ENCODE data around the gene GPALPP1. TPM values are rescaled to one million over a fixed set of nuclear protein-coding genes. Genes with fewer than 3 reads are reported as not detected.

GPALPP1 gene
- total and polyA plus RNA-seq, 4 donors = 7.9 to 45.0 (median 13.0) TPM

GRCh38 chr13:45047394-45048310 is 58.3 kb downstream of the GPALPP1 start:
- Histone ChIP-seq H3K27ac (ENCODE audit: low read depth in 1 of 2, low read length in 1 of 2) (no peak overlapping the region), H3K4me3 (no peak overlapping the region), H3K27me3 (ENCODE audit: control insufficient read depth in 3 of 3, insufficient read depth in 3 of 3, low read length in 2 of 3) (no peaks in the 10 kb centered on the region), H3K9ac (ENCODE audit: insufficient read depth in 1 of 2, low read length in 2 of 2) (peak overlapping the region; percentile 41 to 51), H3K36me3 (ENCODE audit: control insufficient read depth in 4 of 4, insufficient read depth in 4 of 4, low read length in 4 of 4) (no peaks in the 10 kb centered on the region), H3K9me3 (ENCODE audit: control insufficient read depth in 4 of 4, insufficient read depth in 3 of 4, low read length in 3 of 4) (no peaks in the 10 kb centered on the region), H3K4me1 (ENCODE audit: control insufficient read depth in 5 of 5, insufficient read depth in 5 of 5, low read length in 5 of 5) (peaks cover 0 to 8% (median 1%) of the 10 kb centered on the region in 5 donors)
- ATAC-seq (ENCODE audit: insufficient read depth, low FRiP score) (peak; percentile 89), DNase-seq (peak; percentile 78 to 84 (median 80))
- TF ChIP-seq, protein P1, sequence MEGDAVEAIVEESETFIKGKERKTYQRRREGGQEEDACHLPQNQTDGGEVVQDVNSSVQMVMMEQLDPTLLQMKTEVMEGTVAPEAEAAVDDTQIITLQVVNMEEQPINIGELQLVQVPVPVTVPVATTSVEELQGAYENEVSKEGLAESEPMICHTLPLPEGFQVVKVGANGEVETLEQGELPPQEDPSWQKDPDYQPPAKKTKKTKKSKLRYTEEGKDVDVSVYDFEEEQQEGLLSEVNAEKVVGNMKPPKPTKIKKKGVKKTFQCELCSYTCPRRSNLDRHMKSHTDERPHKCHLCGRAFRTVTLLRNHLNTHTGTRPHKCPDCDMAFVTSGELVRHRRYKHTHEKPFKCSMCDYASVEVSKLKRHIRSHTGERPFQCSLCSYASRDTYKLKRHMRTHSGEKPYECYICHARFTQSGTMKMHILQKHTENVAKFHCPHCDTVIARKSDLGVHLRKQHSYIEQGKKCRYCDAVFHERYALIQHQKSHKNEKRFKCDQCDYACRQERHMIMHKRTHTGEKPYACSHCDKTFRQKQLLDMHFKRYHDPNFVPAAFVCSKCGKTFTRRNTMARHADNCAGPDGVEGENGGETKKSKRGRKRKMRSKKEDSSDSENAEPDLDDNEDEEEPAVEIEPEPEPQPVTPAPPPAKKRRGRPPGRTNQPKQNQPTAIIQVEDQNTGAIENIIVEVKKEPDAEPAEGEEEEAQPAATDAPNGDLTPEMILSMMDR (IDR thresholded peaks at IDR 0.05; ENCODE audit: control extremely low read depth, extremely low read depth) = peak; percentile 76
- 18 to 22% methylated on average over 10 of the region's 10 CpGs for WGBS, 2 donors

DNA sequence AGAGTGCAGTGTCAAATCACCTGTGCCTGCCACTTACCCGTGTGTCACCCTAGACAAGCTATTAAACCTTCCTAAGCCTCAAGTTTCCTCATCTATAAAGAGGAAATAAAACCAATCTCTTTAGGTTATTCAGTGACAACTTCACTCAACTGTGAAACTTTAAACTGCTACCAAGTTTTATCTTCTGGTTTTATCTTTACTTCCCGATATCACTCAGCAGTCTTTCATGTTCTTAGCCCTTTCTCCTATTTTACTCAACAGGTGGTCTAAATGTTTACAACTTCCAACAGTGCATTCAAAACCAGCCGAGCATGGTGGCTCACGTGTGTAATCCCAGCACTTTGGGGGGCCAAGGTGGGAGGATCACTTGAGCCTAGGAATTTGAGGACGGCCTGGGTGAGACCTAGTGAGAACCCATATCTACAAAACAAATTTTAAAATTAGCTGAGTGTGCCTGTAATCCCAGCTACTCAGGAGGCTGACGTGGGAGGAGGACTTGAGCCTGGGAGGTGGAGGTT is 59.6 kb downstream of the GPALPP1 start:
- TF ChIP-seq, protein P1 (IDR thresholded peaks at IDR 0.05; ENCODE audit: control extremely low read depth, extremely low read depth) = no peak
- WGBS, 2 donors = 67 to 80% methylated on average over 6 of the region's 6 CpGs
- H3K36me3 ChIP-seq (ENCODE audit: control insufficient read depth in 4 of 4, insufficient read depth in 4 of 4, low read length in 4 of 4) = no peaks in the 10 kb centered on the region
- H3K9me3 ChIP-seq (ENCODE audit: control insufficient read depth in 4 of 4, insufficient read depth in 3 of 4, low read length in 3 of 4) = no peaks in the 10 kb centered on the region
- H3K4me3 ChIP-seq = no peak overlapping the region
- no peak for DNase-seq
- ATAC-seq (ENCODE audit: insufficient read depth, low FRiP score) = no peak
- no peaks in the 10 kb centered on the region for H3K27me3 ChIP-seq (ENCODE audit: control insufficient read depth in 3 of 3, insufficient read depth in 3 of 3, low read length in 2 of 3)
- peaks cover 0 to 8% (median 1%) of the 10 kb centered on the region in 5 donors for H3K4me1 ChIP-seq (ENCODE audit: control insufficient read depth in 5 of 5, insufficient read depth in 5 of 5, low read length in 5 of 5)
- H3K9ac ChIP-seq (ENCODE audit: insufficient read depth in 1 of 2, low read length in 2 of 2) = no peak overlapping the region
- H3K27ac ChIP-seq (ENCODE audit: low read depth in 1 of 2, low read length in 1 of 2) = no peak overlapping the region

- Histone ChIP-seq H3K9ac (ENCODE audit: insufficient read depth in 1 of 2, low read length in 2 of 2) (no peak overlapping the region), H3K4me3 (no peak overlapping the region), H3K27me3 (ENCODE audit: control insufficient read depth in 3 of 3, insufficient read depth in 3 of 3, low read length in 2 of 3) (no peaks in the 10 kb centered on the region), H3K9me3 (ENCODE audit: control insufficient read depth in 4 of 4, insufficient read depth in 3 of 4, low read length in 3 of 4) (no peaks in the 10 kb centered on the region), H3K27ac (ENCODE audit: low read depth in 1 of 2, low read length in 1 of 2) (no peak overlapping the region), H3K36me3 (ENCODE audit: control insufficient read depth in 4 of 4, insufficient read depth in 4 of 4, low read length in 4 of 4) (no peaks in the 10 kb centered on the region), H3K4me1 (ENCODE audit: control insufficient read depth in 5 of 5, insufficient read depth in 5 of 5, low read length in 5 of 5) (peaks cover 0 to 8% (median 1%) of the 10 kb centered on the region in 5 donors)
- DNase-seq (no peak), ATAC-seq (ENCODE audit: insufficient read depth, low FRiP score) (no peak)
- WGBS, 2 donors = 94 to 97% methylated on average over 3 of the region's 3 CpGs
- TF ChIP-seq, protein P1 (IDR thresholded peaks at IDR 0.05; ENCODE audit: control extremely low read depth, extremely low read depth) = no peak
These were observed 60.1 kb downstream of the GPALPP1 start for GRCh38 chr13:45049478-45049877.
